K562 (cell line): ENCODE data around the gene TAX1BP1. TPM values are rescaled to one million over a fixed set of nuclear protein-coding genes. Genes with fewer than 3 reads are reported as not detected.

ENCODE experiments used
- ATAC-seq: fragments of 200-7000 bp; cut with Tn5 transposase; 3 replicates; pipeline ENCODE4 v1.9.1; 2020; ENCODE audit warnings: moderate library complexity
- BruUV-seq: library from RNA; stranded (reverse); fragments of 400-500 nt; replicated peaks from 2 replicates; lab custom pipeline; 2021; lab: Mats Ljungman, UMichigan
- CTCF ChIA-PET: fragments of 300-600 bp; formaldehyde crosslinking; extraction: SDS; loops from one replicate; lab custom pipeline; 2021; ENCODE audit warnings: low intra/inter-chr PET ratio; lab: Yijun Ruan, JAX
- POLR2A ChIA-PET: fragments of 300-600, 350-650 bp; sonication (Branson Sonifier 250); formaldehyde crosslinking; extraction: SDS; loops from one replicate; lab custom pipeline; 2021; ENCODE audit warnings: antibody characterized with exemption, inconsistent platforms; lab: Yijun Ruan, JAX
- DNase-seq, 4 experiments: peaks; one replicate each; pipeline versions ENCODE4 v3.0.0 to v3.0.0-alpha.2; 2011 to 2018; ENCODE audit warnings: low spot score in 3 of 4, mixed read lengths in 3 of 4; ENCODE audit errors: extremely low read depth in 1 of 4
- FAIRE-seq: peaks from 2 replicates; lab custom pipeline; 2011; peaks lifted over from hg19 to GRCh38; lab: Jason Lieb, UNC
- H2AFZ ChIP-seq: 2 replicates; pipeline ENCODE4 v1.6.0; 2011; ENCODE audit warnings: low read depth, low read length, control low read depth, inconsistent platforms
- H3K27ac ChIP-seq: fragments of 200-600 bp; 3 replicates; pipeline ENCODE4 v1.8.0; 2011; ENCODE audit warnings: low read depth, mild to moderate bottlenecking, control low read depth, inconsistent platforms, low read length, moderate library complexity, mixed read lengths; ENCODE audit errors: extremely low read depth
- H3K27me3 ChIP-seq, 2 experiments: fragments of 300-600 bp in 1 of 2; 2 replicates in 1 of 2; 3 replicates in 1 of 2; pipeline versions ENCODE4 v1.6.0 to v1.8.0; 2011; ENCODE audit warnings: inconsistent platforms in 2 of 2, low read length in 2 of 2, mild to moderate bottlenecking in 1 of 2, mixed read lengths in 1 of 2, moderate library complexity in 1 of 2; ENCODE audit not compliant: control insufficient read depth in 2 of 2, insufficient read depth in 2 of 2
- H3K36me3 ChIP-seq: fragments of 300-600 bp; 3 replicates; pipeline ENCODE4 v1.8.0; 2011; ENCODE audit warnings: mild to moderate bottlenecking, low read length, inconsistent platforms; ENCODE audit not compliant: control insufficient read depth, insufficient read depth
- H3K4me1 ChIP-seq, 2 experiments: fragments of 200-600 bp in 1 of 2; replicated peaks in 1 of 2; 2 replicates in 1 of 2; 3 replicates in 1 of 2; pipeline versions ENCODE4 v1.5.1 to v1.8.0; 2011; ENCODE audit warnings: inconsistent platforms in 2 of 2, low read length in 2 of 2, mild to moderate bottlenecking in 1 of 2, mixed read lengths in 1 of 2, moderate library complexity in 1 of 2; ENCODE audit not compliant: control insufficient read depth in 2 of 2, insufficient read depth in 2 of 2
- H3K4me2 ChIP-seq: 2 replicates; pipeline ENCODE4 v1.6.1; 2011; ENCODE audit warnings: low read length, control low read depth, inconsistent platforms, mixed read lengths; ENCODE audit not compliant: insufficient read depth
- H3K4me3 ChIP-seq: fragments of 200-600 bp; sonication (generic), shearing (Covaris generic); 2 replicates; pipeline ENCODE4 v1.5.1; 2016; ENCODE audit warnings: control low read depth, inconsistent platforms
- H3K79me2 ChIP-seq: fragments of 200-600 bp; 3 replicates; pipeline ENCODE4 v1.8.0; 2011; ENCODE audit warnings: low read length, inconsistent platforms; ENCODE audit not compliant: control insufficient read depth, insufficient read depth
- H3K9ac ChIP-seq, 2 experiments: 2 replicates each; pipeline versions ENCODE4 v1.6.0 to v1.6.1; 2011; ENCODE audit warnings: low read depth in 2 of 2, low read length in 2 of 2, control low read depth in 1 of 2, inconsistent platforms in 1 of 2, mild to moderate bottlenecking in 1 of 2, mixed read lengths in 1 of 2; ENCODE audit not compliant: insufficient read depth in 1 of 2
- H3K9me1 ChIP-seq: one replicate; pipeline ENCODE4 v1.6.0; 2011; ENCODE audit warnings: inconsistent platforms, mild to moderate bottlenecking, low read length, moderate library complexity; ENCODE audit not compliant: control insufficient read depth, insufficient read depth
- H3K9me3 ChIP-seq: replicated peaks from 2 replicates; pipeline ENCODE4 v1.5.1; 2011; ENCODE audit warnings: low read depth, low read length, inconsistent platforms; ENCODE audit not compliant: control insufficient read depth, insufficient read depth
- H4K20me1 ChIP-seq: replicated peaks from 2 replicates; pipeline ENCODE4 v1.6.1; 2011; ENCODE audit warnings: low read length, inconsistent platforms, mixed read lengths; ENCODE audit not compliant: control insufficient read depth, insufficient read depth
- COPS2 ChIP-seq: fragments of 450-650 bp; conservative IDR thresholded peaks from 2 replicates; pipeline ENCODE4 v1.6.1; 2016; ENCODE audit warnings: mild to moderate bottlenecking, moderate library complexity
- HIVEP1 ChIP-seq: fragments of 250-450 bp; sonication (Bioruptor Pico); IDR thresholded peaks from 2 replicates; pipeline ENCODE4 v1.4.0; 2020; ENCODE audit warnings: mild to moderate bottlenecking
- KDM1A ChIP-seq, 2 experiments: fragments of 450-650 bp; IDR thresholded peaks; 2 replicates each; pipeline ENCODE4 v1.6.1; 2016; ENCODE audit warnings: mild to moderate bottlenecking in 2 of 2
- PHF20 ChIP-seq: fragments of 450-650 bp; IDR thresholded peaks from 2 replicates; pipeline ENCODE4 v1.6.1; 2018; ENCODE audit not compliant: partially characterized antibody
- PTTG1 ChIP-seq: fragments of 450-650 bp; IDR thresholded peaks from 2 replicates; pipeline ENCODE4 v1.6.1; 2016; ENCODE audit warnings: low read depth, mild to moderate bottlenecking, missing genetic modification characterization, missing compliant biosample characterization
- RBM34 ChIP-seq: fragments of 200-400 bp; formaldehyde crosslinking; IDR thresholded peaks from 2 replicates; pipeline ENCODE4 v1.6.1; 2018; ENCODE audit warnings: low read length, borderline replicate concordance; ENCODE audit not compliant: insufficient read depth
- ZNF124 ChIP-seq: sonication (generic); formaldehyde crosslinking; IDR thresholded peaks from 2 replicates; pipeline ENCODE4 v1.8.1; 2022; ENCODE audit warnings: missing genetic modification reagents
- WGBS: fragments of 100-300 bp; shearing (Covaris generic); methylation state at CpG from one replicate; pipeline ENCODE4 v1.1.6; 2016; ENCODE audit warnings: low coverage, mixed read lengths; ENCODE audit not compliant: insufficient coverage; ENCODE audit errors: missing lambda C conversion rate; 5-methylcytosine and 5-hydroxymethylcytosine counted together
- in situ Hi-C: fragments of 300-500 bp; cut with MboI; formaldehyde crosslinking; loops from 4 replicates; pipeline ENCODE4 v1.15.0; 2018; ENCODE audit warnings: inconsistent platforms, mixed read lengths
- intact Hi-C: fragments of 100-400 bp; cut with micrococcal nuclease; formaldehyde crosslinking; loops from 2 replicates; pipeline ENCODE4 v1.14.2; 2022
- polyA plus RNA-seq, 8 experiments: library from polyadenylated mRNA; depleted of rRNA in 4 of 8; stranded (reverse) in 5 of 8; unstranded in 3 of 8; fragments of >200 nt; fragmentation: Nextera tagmentation in 2 of 8; fragmentation: Illumina TruSeq in 1 of 8; extraction: Ambion mirVana in 2 of 8; extraction: Trizol in 1 of 8; gene quantifications; 2 replicates each; pipeline versions ENCODE4 v1.2.1 to v1.2.3, GENCODE V29; 2011 to 2014; ENCODE audit warnings: inconsistent platforms in 1 of 8, missing spikeins in 1 of 8
- total RNA-seq, 7 experiments: library from RNA; depleted of rRNA in 6 of 7; stranded (reverse); fragments of >200 nt in 6 of 7; fragmentation: Illumina TruSeq in 2 of 7; extraction: Trizol in 2 of 7; gene quantifications; 2 replicates each; pipeline versions ENCODE4 v1.2.1 to v1.2.3, GENCODE V29; 2011 to 2021; ENCODE audit warnings: low replicate concordance in 1 of 7
- TF ChIP-seq, protein P1 (sequence below): fragments of 250-450 bp; sonication (Bioruptor Pico); IDR thresholded peaks from 2 replicates; pipeline ENCODE4 v1.8.0; 2021; ENCODE audit warnings: moderate library complexity, mild to moderate bottlenecking, inconsistent platforms
- TF ChIP-seq, protein P2 (sequence below): sonication (generic); formaldehyde crosslinking; IDR thresholded peaks from 2 replicates; pipeline ENCODE4 v1.8.0; 2022; ENCODE audit warnings: mild to moderate bottlenecking, missing genetic modification reagents

Gene TAX1BP1
- total and polyA plus RNA-seq, 9 of the 15 experiments (the other 6 are each of a cell fraction or from before 2014, with no cell fraction given) = 49.0 to 119 (median 75.9) TPM

GRCh38 chr7:27839099-27839498 is 99.1 kb downstream of the TAX1BP1 start (continued):
- TF ChIP-seq PTTG1 (tag) (no peak), RBM34 (no peak), COPS2 (no peak), HIVEP1 (no peak), PHF20 (no peak)
- TF ChIP-seq, protein P1, sequence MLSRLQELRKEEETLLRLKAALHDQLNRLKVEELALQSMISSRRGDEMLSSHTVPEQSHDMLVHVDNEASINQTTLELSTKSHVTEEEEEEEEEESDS (CRISPR knock-in tag) = no peak

GRCh38 chr7:27840313-27840712 is 100.4 kb downstream of the TAX1BP1 start:
- no peak for ATAC-seq
- no peak overlapping the region for H3K9ac ChIP-seq
- H3K9me1 ChIP-seq = no peaks in the 10 kb centered on the region
- intact Hi-C loops (no loop called here), in situ Hi-C loops (no loop called here)
- H3K27ac ChIP-seq = no peak overlapping the region
- no peak overlapping the region for H3K4me3 ChIP-seq
- no peaks in the 10 kb centered on the region for H3K36me3 ChIP-seq
- no peak overlapping the region for H3K4me2 ChIP-seq
- no peaks in the 10 kb centered on the region for H3K79me2 ChIP-seq
- DNase-seq = no peak
- peaks cover 52 to 70% of the 10 kb centered on the region in 2 experiments for H3K27me3 ChIP-seq
- 1% methylated on average over 8 of the region's 8 CpGs for WGBS
- TF ChIP-seq KDM1A (IDR thresholded peaks at IDR 0.05) (no peak), ZNF124 (CRISPR knock-in tag) (no peak)
- TF ChIP-seq, protein P2, sequence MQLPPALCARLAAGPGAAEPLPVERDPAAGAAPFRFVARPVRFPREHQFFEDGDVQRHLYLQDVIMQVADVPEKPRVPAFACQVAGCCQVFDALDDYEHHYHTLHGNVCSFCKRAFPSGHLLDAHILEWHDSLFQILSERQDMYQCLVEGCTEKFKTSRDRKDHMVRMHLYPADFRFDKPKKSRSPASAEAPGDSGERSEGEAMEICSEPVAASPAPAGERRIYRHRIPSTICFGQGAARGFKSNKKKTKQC (CRISPR knock-in tag) = no peak
- no peaks in the 10 kb centered on the region for H4K20me1 ChIP-seq
- ChIA-PET POLR2A (interaction anchor here (0.8 to 1.2 kb wide), 3 partner anchors 17 to 185 kb away, joined by 3 to 4 read pairs (median 4); no protein-coding TSS in a partner anchor), CTCF (no interaction called here)
- FAIRE-seq = no peak
- H2AFZ ChIP-seq = no peak overlapping the region
- no peaks in the 10 kb centered on the region for H3K4me1 ChIP-seq
- BruUV-seq = no TSS peak
- no peaks in the 10 kb centered on the region for H3K9me3 ChIP-seq
